VCaP (cell line): ENCODE measurements around the gene COLEC12.

Source experiments
- H3K27ac ChIP-seq: fragments of 450-650 bp; 2 replicates; pipeline ENCODE4 v1.5.1; 2017
- TF ChIP-seq, protein P1 (sequence below): fragments of 450-650 bp; conservative IDR thresholded peaks from 2 replicates; pipeline ENCODE4 v1.5.1; 2017; ENCODE audit warnings: mild to moderate bottlenecking, moderate library complexity

COLEC12 gene

DNA sequence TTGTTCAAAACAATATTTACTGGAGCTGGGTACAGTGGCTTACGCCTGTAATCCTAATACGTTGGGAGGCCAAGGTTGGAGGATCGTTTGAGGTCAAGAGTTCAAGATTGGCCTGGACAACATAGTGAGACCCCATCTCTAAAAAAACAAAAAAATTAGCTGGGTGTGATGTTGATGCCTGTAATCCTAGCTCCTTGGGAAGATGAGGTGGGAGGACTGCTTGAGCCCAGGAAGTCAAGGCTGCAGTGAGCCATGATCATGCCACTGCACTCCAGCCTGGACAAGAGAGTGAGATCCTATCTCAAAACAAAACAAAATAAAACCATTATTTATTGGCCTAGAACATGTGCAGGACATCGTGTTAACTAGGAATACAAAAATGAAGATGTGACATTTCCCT, 77.5 kb downstream of the COLEC12 start:
- TF ChIP-seq, protein P1, sequence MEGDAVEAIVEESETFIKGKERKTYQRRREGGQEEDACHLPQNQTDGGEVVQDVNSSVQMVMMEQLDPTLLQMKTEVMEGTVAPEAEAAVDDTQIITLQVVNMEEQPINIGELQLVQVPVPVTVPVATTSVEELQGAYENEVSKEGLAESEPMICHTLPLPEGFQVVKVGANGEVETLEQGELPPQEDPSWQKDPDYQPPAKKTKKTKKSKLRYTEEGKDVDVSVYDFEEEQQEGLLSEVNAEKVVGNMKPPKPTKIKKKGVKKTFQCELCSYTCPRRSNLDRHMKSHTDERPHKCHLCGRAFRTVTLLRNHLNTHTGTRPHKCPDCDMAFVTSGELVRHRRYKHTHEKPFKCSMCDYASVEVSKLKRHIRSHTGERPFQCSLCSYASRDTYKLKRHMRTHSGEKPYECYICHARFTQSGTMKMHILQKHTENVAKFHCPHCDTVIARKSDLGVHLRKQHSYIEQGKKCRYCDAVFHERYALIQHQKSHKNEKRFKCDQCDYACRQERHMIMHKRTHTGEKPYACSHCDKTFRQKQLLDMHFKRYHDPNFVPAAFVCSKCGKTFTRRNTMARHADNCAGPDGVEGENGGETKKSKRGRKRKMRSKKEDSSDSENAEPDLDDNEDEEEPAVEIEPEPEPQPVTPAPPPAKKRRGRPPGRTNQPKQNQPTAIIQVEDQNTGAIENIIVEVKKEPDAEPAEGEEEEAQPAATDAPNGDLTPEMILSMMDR, result no peak
- H3K27ac ChIP-seq, result no peak overlapping the region

DNA sequence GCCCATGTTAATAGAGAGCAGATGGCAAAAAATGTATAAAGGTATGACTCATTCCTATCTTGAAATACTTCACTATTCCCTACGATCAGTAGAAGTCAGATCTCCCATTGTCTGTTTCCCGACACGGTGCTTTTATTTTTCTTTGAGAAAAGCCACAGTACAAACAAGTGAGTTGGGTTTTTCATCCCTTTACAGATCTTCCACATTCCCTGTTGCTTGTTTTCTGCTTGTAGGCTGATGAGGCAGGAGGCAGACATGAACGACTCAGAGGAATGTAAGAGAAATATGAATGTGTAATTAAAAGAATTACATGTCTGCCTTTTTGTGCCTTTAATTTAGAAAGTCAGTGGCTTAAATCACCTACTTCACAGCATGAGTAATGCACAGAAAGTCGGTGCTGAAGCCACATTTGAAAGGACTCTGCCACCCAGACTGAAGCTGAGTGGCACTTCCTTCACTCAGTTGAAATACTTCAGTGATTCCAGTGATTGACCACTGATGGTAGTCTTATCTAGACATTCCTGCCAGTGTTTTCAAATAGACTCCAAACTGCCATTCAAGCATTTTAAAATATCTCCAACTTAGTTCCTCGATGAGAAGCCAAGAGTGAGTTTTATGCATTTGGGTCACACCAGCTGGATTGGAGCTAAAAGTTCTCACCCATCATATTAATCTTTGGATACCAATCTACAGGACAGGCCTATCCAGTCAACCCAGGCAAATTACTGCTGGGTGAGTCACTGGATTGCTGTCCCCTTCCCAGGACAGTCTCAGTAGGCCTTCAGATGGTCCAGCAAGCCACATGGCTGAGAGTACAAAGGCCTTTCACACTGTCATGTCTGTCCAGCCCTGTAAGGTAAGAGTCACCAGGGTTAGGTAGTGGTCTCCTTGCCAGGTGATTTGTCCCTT, 79.0 kb downstream of the COLEC12 start:
- TF ChIP-seq, protein P1, result no peak

DNA sequence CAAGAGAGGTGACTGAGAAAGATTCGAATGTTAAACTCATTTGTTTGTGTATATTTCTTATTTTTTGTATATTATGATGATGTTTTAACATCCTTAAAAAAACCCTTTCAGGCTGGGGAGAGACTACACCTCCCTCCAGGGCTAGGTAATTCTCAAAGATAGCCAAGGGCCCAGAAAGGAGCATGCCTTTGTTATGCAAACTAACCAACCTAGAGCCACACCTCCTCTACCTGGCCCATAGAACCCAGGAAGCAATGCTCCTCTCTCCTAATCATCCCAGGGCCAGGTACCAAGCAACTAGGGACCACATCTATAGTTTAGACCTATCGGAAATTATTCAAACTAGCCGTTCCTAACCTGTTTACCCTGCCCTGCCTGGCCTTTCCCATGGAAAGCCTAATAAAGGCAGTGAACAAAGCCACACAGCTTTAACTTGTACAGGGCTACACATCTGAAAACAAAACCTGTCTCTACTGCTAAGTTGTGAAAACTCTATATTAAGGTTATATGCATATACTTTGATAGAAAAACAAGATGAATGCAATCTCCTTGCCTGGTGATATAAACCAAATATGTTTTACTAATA, 79.7 kb downstream of the COLEC12 start:
- TF ChIP-seq, protein P1, result no peak
- no peak overlapping the region for H3K27ac ChIP-seq

More for the DNA sequence above, 79.0 kb downstream of the COLEC12 start:
- H3K27ac ChIP-seq, result no peak overlapping the region

DNA sequence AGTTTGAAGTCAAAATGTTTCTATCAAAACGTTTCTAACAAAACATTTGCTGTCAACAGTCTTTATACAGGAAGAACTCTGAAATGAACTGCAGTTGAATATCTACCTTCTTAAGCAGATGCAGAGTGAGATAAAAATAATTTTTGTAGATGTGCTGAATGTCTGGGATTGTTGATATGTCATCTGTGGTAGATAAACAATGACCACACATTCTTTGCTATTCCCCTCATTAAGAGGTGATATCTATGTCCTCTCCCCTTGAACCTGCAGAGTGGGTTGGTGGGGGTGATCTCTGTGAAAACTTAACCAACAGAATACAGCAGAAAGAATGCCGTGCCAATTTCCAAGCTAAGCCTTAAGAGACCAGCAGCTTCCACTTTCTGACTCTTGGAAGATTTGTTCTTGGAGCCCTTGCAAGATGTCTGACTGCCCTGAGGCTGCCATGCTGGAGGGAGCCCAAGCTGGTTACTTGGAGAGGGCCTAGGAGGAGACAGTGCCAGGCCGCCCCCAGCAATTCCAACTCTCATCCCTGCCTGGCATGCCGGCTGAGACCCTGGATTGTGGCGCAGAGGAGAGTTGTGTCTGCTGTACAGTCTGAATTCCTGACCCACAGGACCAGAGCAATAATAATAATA, 80.8 kb downstream of the COLEC12 start:
- TF ChIP-seq, protein P1, result no peak

DNA sequence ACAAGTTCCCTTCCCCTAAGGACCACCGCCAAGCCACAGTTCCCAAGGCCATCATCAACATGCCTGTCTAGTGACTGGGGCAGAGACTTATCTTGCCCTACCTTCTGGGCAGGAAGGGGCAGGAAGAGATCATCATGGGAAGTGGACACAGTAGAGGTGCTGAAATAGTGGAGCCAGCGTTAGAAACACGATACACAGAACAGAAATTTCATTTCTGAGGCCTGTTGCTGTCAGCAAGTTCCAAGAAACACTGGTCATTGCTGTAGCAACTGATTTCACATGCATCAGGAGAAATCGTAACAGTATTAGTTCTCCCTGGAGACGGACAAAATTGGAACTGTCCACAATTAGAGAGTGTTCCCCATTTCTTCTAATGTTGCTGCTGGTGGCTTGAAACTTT, 83.0 kb downstream of the COLEC12 start:
- H3K27ac ChIP-seq, result no peak overlapping the region
- TF ChIP-seq, protein P1, result no peak

More for the DNA sequence above, 80.8 kb downstream of the COLEC12 start:
- H3K27ac ChIP-seq, result no peak overlapping the region

DNA sequence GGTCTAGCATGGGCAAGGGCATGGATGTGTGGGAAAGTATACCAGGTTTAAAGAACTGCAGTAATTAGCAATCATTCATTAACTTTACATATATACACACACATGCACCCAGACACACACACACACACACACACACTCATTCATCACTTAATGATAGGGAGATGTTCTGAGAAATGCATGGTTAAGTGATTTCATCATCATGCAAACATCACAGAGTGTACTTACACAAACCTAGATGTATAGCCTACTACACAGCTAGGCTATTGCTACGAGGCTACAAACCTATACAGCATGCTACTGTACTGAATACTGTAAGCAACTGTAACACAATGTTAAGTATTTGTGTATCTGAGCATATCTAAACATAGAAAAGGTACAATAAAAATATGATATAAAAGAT, 83.6 kb downstream of the COLEC12 start:
- H3K27ac ChIP-seq, result no peak overlapping the region
- TF ChIP-seq, protein P1, result no peak
